ENCODE data around the gene CCDC86.
"Not testable (repeated sequence)": the region's sequence is repeated elsewhere in the genome, so short reads cannot be mapped to it uniquely, and the experiment has no call there.

Gene CCDC86, protein sequence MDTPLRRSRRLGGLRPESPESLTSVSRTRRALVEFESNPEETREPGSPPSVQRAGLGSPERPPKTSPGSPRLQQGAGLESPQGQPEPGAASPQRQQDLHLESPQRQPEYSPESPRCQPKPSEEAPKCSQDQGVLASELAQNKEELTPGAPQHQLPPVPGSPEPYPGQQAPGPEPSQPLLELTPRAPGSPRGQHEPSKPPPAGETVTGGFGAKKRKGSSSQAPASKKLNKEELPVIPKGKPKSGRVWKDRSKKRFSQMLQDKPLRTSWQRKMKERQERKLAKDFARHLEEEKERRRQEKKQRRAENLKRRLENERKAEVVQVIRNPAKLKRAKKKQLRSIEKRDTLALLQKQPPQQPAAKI

GRCh38 chr11:60841797-60842667 is at the start of gene CCDC86:
CCDC86 (plus strand) TSS chr11:60842113; CDS start chr11:60842125, 12 bp downstream.
- DNase-seq = peak; percentile 100

DNA sequence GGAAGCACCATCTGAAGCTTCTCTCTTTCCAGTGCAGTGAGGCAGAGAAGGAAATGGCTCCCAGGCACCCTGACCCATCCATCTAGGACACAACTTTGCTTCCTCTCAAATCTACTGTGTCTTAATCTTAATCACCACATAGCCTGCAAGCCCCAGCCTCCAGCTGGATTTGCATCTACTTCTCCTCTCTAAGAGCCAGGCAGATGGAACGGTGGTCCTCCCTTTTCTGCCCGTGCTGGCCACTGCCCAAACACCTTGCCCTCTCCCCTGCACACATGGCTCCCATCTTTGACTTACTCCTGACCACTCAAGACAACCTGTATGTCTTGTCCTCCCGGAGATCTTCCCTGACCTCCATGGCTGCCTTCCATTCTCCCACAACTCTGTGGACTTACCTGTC is 49.4 kb upstream of the CCDC86 start:
- no peak for DNase-seq

DNA sequence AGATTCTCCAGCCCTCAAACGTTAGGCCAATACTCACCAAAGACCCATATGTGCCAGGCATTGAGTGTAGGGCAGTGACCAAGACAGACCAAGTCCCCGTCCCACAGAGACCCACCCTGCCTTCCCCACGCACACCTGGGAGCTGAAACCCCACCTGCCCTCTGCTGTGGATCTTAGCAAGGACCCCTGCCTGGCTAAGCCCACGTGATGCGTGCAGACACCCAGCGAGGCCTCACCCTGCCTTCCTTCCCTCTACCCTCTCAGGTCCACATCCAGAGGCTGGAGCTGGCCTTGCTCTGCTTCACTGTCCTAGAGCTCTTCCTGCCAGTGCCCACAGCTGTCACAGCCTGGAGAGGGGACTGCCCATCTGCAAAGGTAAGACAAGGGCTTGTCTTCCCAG is 46.6 kb upstream of the CCDC86 start:
- no peak for DNase-seq

GRCh38 chr11:60797846-60798630 is 43.9 kb upstream of the CCDC86 start:
- no peak for DNase-seq

- DNase-seq = no peak
Observed at GRCh38 chr11:60798631-60799030, 43.3 kb upstream of the CCDC86 start.

DNA sequence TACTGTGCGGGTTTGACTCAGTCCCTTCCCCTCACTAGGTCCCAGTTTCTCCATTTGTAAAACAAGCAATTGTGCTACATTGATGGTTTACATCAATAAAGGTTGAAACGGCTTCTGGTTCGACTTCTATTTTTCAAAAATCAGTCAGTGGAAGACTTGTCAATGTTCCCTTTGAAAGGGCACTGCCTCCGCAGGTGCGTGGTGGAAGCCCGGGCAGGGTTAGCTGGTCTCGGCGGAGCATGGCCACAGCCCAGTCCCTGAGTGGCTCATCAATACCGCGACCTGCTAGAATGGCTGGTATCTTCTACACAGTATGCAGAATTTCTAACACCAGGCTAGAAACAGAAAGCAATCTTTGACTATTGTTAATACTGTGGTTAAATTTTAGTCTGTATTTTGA is 40.7 kb upstream of the CCDC86 start:
- DNase-seq = no peak

DNA sequence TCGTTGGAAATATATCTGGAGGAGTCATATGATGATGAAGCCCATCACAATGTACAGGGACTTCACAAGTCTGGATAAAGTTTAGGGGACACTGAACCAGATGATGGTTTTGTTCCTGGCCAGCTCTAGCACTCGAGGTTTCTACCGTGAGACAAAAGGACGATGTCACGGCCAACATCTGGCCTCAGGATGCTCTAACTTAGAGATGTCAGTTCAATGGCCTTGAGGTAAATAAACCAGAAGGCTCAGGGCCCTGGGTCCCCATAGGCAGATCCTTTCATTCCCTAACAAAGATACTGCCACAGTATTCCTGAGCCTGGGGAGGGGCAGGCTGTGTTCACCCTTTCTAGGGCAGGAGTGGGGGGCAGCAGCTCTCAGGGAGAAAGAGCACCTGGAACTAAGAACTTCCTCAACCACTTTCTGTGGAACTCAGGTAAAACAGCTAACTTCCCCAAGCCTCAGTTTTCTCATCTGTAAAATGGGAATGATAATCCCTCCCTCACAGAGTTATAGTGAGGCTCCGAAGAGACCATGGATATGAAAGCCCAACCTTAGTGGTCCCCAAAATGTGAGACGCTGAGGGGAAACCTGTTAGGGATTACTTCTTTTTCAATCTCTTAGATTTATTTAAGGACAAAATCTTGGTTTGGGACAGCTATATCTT is 38.5 kb upstream of the CCDC86 start:
- DNase-seq = no peak

- DNase-seq = no peak
Observed at GRCh38 chr11:60809249-60809648, 32.7 kb upstream of the CCDC86 start.

- no peak for DNase-seq
Observed at GRCh38 chr11:60809691-60810090, 32.2 kb upstream of the CCDC86 start.

DNA sequence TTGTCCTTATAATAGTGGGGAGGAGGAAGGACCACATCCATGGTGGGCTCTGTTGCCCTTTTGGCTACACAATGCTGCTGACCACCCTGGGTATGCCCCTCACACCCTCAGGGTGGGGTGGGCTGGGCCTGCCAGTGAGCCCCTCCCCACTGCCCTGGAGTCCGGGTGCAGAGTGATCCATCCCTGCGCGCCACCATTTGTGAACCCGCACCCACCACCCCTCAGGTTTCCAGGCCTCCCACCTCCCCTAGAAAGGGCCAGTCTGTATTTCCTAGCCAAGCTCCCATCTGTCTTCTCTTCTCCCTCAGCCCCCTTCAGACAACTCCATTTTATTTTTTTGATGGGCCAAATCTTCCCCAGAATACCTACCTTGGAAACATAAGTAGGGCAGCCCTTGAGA is 31.8 kb upstream of the CCDC86 start:
- DNase-seq = no peak

GRCh38 chr11:60810569-60810968 is 31.3 kb upstream of the CCDC86 start:
- no peak for DNase-seq

GRCh38 chr11:60813324-60813723 is 28.6 kb upstream of the CCDC86 start:
- no peak for DNase-seq

DNA sequence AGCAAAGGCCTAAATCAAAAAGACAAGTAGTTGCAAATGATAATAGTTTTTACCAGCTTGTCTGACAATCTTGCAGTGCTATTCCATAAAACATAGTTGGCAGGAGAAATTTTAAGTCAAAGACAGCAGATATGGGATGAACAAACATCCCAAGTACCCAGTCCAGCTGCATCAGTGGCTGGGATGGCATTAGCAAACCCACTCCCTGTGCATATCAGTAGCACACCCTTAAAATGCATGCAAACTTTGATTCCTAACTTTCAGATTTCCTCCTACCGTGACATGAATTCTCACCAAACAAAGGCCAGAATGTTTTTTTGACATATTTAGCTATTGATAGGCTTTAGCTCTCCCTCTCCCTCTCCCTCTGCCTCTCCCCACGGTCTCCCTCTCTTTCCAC is 27.8 kb upstream of the CCDC86 start:
- DNase-seq = no peak

GRCh38 chr11:60816590-60817157 is 25.2 kb upstream of the CCDC86 start:
- no peak for DNase-seq

DNA sequence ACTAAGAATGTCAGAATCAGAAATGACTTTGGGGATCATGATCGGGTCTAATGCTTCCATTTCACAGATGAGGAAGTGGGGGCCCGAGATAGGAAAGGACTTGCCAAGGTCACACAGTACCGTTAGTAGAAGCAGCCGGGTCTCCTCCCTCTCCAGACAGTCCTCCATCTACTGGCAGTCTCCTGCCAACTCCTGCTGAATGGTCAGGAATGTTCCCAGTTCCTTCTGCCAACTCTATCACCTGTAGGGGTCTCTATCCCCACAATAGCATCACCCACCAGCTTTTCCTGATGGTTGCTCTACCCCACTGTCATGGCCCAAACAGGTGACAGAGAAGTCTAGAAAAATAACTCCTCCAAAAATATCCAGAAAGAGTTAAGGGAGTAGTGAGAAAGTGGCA is 23.9 kb upstream of the CCDC86 start:
- DNase-seq = no peak

DNA sequence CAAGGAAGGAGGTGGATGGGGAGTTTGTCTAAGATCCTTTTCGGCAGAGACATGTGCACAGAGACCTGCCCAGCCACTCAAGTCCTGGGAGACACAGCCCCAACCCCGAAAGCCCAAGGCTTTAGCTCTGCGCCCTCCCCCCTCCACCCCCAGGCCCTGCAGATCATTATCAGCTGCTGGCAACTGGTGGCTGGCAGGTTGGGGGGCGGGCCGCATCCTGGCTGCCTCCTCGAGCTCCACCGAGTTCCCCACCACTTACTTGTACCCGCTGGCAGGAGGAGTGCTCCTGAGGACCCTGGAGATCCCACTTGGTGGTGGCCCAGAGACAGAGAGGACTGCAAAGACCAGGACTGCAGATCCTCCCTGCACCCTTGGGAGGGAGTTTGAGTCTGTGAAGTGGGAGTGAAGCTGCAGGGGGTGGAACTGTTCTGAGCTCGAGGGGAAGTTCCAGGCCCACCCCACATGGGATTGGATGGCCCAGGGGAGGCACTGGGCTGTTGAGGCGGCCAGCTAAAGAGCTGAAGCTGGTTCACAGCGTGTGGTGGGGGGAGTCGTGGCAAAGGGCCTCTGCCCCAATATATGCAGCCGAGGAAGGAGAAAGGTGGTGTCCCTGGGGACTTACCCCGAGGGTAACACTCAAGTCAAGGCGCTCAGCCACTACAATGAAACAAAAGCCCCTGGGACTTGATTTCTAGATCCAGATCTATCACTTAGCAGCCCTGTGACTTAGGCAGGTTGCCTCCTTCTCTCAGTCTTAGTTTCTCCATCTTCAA is 19.9 kb upstream of the CCDC86 start:
- DNase-seq = no peak

DNA sequence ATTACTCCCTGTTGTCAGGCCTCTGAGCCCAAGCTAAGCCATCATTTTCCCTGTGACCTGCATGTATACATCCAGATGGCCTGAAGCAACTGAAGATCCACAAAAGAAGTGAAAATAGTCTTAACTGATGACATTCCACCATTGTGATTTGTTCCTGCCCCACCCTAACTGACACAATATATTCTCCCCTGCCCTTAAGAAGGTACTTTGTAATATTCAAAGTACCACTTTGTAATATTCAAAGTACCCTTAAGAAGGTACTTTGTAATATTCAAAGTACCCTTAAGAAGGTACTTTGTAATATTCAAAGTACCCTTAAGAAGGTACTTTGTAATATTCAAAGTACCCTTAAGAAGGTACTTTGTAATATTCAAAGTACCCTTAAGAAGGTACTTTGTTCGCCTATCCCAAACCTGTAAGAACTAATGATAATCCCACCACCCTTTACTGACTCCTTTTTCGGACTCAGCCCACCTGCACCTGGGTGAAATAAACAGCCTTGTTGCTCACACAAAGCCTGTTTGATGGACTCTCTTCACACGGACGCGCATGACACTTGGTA is 18.1 kb upstream of the CCDC86 start:
- not testable (repeated sequence) for DNase-seq

- no peak for DNase-seq
Observed at GRCh38 chr11:60825118-60825517, 16.8 kb upstream of the CCDC86 start.

DNA sequence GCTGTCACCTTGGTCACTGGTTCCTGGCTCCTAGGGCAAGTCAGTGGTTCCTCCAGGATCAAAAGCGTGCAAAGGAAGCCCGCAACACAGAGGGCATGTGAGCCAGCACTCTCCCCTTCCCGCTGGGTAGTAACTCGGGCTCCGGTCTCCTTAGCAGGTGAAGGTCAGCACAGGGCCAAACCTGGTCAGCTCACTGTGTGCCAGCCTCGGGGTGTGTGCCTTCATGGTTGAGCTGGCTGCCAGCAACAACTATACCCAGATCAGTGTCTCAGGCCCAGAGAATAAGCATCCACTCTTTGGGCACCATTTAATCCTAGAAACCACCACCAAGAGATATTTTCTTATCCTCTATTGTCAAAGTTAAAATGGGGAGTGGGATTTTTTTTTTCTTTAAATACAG is 16.1 kb upstream of the CCDC86 start:
- DNase-seq = no peak

DNA sequence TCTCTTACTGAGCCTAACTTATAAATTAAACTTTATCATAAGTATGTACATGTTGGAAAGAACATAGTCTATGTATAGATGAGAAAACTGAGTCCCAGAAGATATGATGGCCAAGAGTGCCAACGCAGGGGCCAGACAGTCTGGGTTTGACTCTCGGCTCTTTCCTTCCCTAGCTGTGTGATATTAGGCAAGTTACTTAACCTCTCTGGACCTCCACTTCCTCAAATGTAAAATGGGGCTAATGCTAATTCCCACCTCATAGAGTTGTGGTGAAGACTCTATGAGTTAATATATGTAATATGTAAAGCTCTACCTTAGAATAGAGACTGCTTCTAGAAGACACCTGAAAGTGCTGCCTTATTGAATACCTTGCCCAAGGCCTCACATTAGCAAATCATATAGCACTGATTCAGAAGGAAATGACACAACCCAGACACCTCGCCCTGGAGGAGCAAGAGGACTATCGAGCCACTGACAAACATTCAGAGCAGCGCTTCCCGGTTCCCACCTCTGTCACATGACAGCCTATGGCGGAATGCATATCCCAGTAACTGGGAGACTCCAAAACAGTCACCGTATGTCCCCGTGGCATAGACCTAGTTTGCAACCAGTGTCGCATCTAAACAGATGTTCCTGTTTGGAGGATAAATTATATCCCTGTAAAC is 11.3 kb upstream of the CCDC86 start:
- no peak for DNase-seq

DNA sequence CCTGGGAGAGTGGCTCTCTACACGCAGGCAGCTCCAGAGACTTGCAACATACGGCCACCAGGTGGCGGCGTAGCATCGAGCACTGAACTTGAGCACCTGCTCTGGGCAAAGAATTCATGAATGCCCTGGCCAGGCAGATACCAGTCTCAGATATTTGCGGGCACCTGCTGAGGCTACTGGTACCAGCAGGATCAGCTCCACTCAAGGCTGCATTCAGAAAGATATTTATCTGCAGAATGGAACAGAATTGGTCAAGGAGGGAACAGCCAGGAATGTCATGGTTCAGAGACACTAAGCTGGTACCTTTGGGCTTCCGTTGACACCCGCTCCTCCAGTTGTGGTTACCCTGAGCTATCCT is 10.8 kb upstream of the CCDC86 start:
- peak; percentile 89 for DNase-seq
